Neural progenitor cell (in vitro differentiated cells): ENCODE data around the gene ABCC3. TPM values are rescaled to one million over a fixed set of nuclear protein-coding genes. Genes with fewer than 3 reads are reported as not detected.

Experiments used
- DNase-seq: peaks from one replicate; pipeline ENCODE4 v3.0.0-alpha.2; 2016; ENCODE audit warnings: low spot score
- H2AFZ ChIP-seq: fragments of 200-600 bp; sonication (generic); replicated peaks from 2 replicates; pipeline ENCODE4 v1.6.1; 2016; ENCODE audit warnings: antibody characterized with exemption
- H3F3A ChIP-seq: fragments of 200-600 bp; sonication (generic); 2 replicates; pipeline ENCODE4 v1.6.1; 2016; ENCODE audit warnings: antibody characterized with exemption, low read depth
- H3K27ac ChIP-seq: fragments of 200-600 bp; sonication (generic); 2 replicates; pipeline ENCODE4 v1.5.1; 2016; ENCODE audit warnings: mild to moderate bottlenecking
- H3K27me3 ChIP-seq: fragments of 200-600 bp; sonication (generic); 2 replicates; pipeline ENCODE4 v1.6.1; 2016; ENCODE audit warnings: mild to moderate bottlenecking, moderate library complexity
- H3K36me3 ChIP-seq: fragments of 200-600 bp; sonication (generic); 2 replicates; pipeline ENCODE4 v1.5.1; 2016
- H3K4me1 ChIP-seq: fragments of 200-600 bp; sonication (generic); 2 replicates; pipeline ENCODE4 v1.6.1; 2016; ENCODE audit warnings: mixed run types
- H3K4me2 ChIP-seq: fragments of 200-600 bp; sonication (generic); 2 replicates; pipeline ENCODE4 v1.6.1; 2016
- H3K4me3 ChIP-seq: fragments of 200-600 bp; sonication (generic); 2 replicates; pipeline ENCODE4 v1.5.1; 2016
- H3K79me2 ChIP-seq: fragments of 200-600 bp; sonication (generic); 2 replicates; pipeline ENCODE4 v1.6.1; 2016; ENCODE audit warnings: low read depth
- H3K9ac ChIP-seq: fragments of 200-600 bp; sonication (generic); 2 replicates; pipeline ENCODE4 v1.6.1; 2016
- H3K9me3 ChIP-seq: fragments of 200-600 bp; sonication (generic); 2 replicates; pipeline ENCODE4 v1.5.1; 2016; ENCODE audit warnings: low read depth
- H4K20me1 ChIP-seq: fragments of 200-600 bp; sonication (generic); 2 replicates; pipeline ENCODE4 v1.6.1; 2016; ENCODE audit warnings: low read depth
- H3K27ac Mint-ChIP-seq: 3 replicates; pipeline ENCODE4 v1.8.0; 2021; ENCODE audit warnings: mixed read lengths
- H3K27me3 Mint-ChIP-seq: 2 replicates; pipeline ENCODE4 v1.8.0; 2022; ENCODE audit warnings: low read depth, mild to moderate bottlenecking, inconsistent platforms, moderate library complexity, mixed read lengths; ENCODE audit not compliant: insufficient read depth
- H3K36me3 Mint-ChIP-seq: 3 replicates; pipeline ENCODE4 v1.8.0; 2021; ENCODE audit warnings: mixed read lengths
- H3K4me1 Mint-ChIP-seq: 3 replicates; pipeline ENCODE4 v1.8.0; 2021; ENCODE audit warnings: mixed read lengths
- H3K4me3 Mint-ChIP-seq: 3 replicates; pipeline ENCODE4 v1.8.0; 2021; ENCODE audit warnings: mild to moderate bottlenecking, moderate library complexity, mixed read lengths
- H3K9me3 Mint-ChIP-seq: 3 replicates; pipeline ENCODE4 v1.8.0; 2020; ENCODE audit warnings: mixed read lengths
- CTCF ChIP-seq: fragments of 200-600 bp; sonication (generic); IDR thresholded peaks from 2 replicates; pipeline ENCODE4 v1.5.1; 2017; ENCODE audit warnings: antibody characterized with exemption, mild to moderate bottlenecking
- EZH2 ChIP-seq: fragments of 200-600 bp; sonication (generic); IDR thresholded peaks from 2 replicates; pipeline ENCODE4 v1.6.1; 2017; ENCODE audit warnings: antibody characterized with exemption, mild to moderate bottlenecking, moderate library complexity
- EZH2phosphoT487 ChIP-seq: fragments of 200-600 bp; sonication (generic); IDR thresholded peaks from 2 replicates; pipeline ENCODE4 v1.6.1; 2017; ENCODE audit warnings: antibody characterized with exemption
- total RNA-seq: library from RNA; depleted of rRNA; stranded (reverse); fragments of >200 nt; gene quantifications from 2 replicates; pipeline ENCODE4 v1.2.3, GENCODE V29; 2015; ENCODE audit warnings: low replicate concordance

The ABCC3 gene
- total RNA-seq, 1 donor from 2014 or later: not detected

- Histone ChIP-seq H3F3A (peaks cover 6% of the 10 kb centered on the region), H3K9ac (no peak overlapping the region), H3K36me3 (no peaks in the 10 kb centered on the region), H3K4me2 (no peak overlapping the region), H3K9me3 (no peaks in the 10 kb centered on the region), H3K27ac (no peak overlapping the region), H2AFZ (no peak overlapping the region), H3K4me3 (no peak overlapping the region), H3K79me2 (no peaks in the 10 kb centered on the region), H4K20me1 (no peaks in the 10 kb centered on the region), H3K4me1 (peaks cover 14% of the 10 kb centered on the region), H3K27me3 (peaks cover 24% of the 10 kb centered on the region)
- Mint-ChIP-seq H3K4me3 (no peak overlapping the region), H3K36me3 (no peaks in the 10 kb centered on the region), H3K27ac (peak overlapping the region; percentile 37), H3K4me1 (peaks cover 20% of the 10 kb centered on the region), H3K9me3 (no peaks in the 10 kb centered on the region), H3K27me3 (peaks cover 18% of the 10 kb centered on the region)
- TF ChIP-seq EZH2: no peak
- TF ChIP-seq CTCF: no peak
- TF ChIP-seq EZH2phosphoT487: no peak
- no peak for DNase-seq
Measured at GRCh38 chr17:50640686-50641351, 6.1 kb downstream of the ABCC3 start.

- Histone ChIP-seq H2AFZ (no peak overlapping the region), H3K79me2 (no peaks in the 10 kb centered on the region), H3K27ac (no peak overlapping the region), H3K4me1 (peaks cover 14% of the 10 kb centered on the region), H3K27me3 (peaks cover 19% of the 10 kb centered on the region), H3K4me2 (no peak overlapping the region), H3K36me3 (no peaks in the 10 kb centered on the region), H3K9me3 (no peaks in the 10 kb centered on the region), H3K4me3 (no peak overlapping the region), H3K9ac (no peak overlapping the region), H4K20me1 (no peaks in the 10 kb centered on the region), H3F3A (peaks cover 6% of the 10 kb centered on the region)
- Mint-ChIP-seq H3K27me3 (peaks cover 17% of the 10 kb centered on the region), H3K36me3 (no peaks in the 10 kb centered on the region), H3K4me1 (peaks cover 20% of the 10 kb centered on the region), H3K27ac (peak overlapping the region; percentile 37), H3K9me3 (no peaks in the 10 kb centered on the region), H3K4me3 (no peak overlapping the region)
- no peak for TF ChIP-seq EZH2phosphoT487
- no peak for TF ChIP-seq EZH2
- TF ChIP-seq CTCF: no peak
- DNase-seq: no peak
Measured at GRCh38 chr17:50641357-50641756, 6.7 kb downstream of the ABCC3 start.

GRCh38 chr17:50642071-50642721 lies 7.5 kb downstream of the ABCC3 start:
- Histone ChIP-seq H3F3A (peaks cover 6% of the 10 kb centered on the region), H3K27me3 (peaks cover 11% of the 10 kb centered on the region), H2AFZ (no peak overlapping the region), H3K4me3 (no peak overlapping the region), H4K20me1 (no peaks in the 10 kb centered on the region), H3K36me3 (no peaks in the 10 kb centered on the region), H3K27ac (no peak overlapping the region), H3K4me2 (no peak overlapping the region), H3K9ac (no peak overlapping the region), H3K9me3 (no peaks in the 10 kb centered on the region), H3K4me1 (peaks cover 14% of the 10 kb centered on the region), H3K79me2 (no peaks in the 10 kb centered on the region)
- TF ChIP-seq EZH2 (no peak), EZH2phosphoT487 (no peak), CTCF (no peak)
- H3K4me1 Mint-ChIP-seq: peaks cover 17% of the 10 kb centered on the region
- peaks cover 13% of the 10 kb centered on the region for H3K27me3 Mint-ChIP-seq
- no peak for DNase-seq
- H3K4me3 Mint-ChIP-seq: no peak overlapping the region
- H3K27ac Mint-ChIP-seq: peak overlapping the region; percentile 31
- H3K9me3 Mint-ChIP-seq: no peaks in the 10 kb centered on the region
- H3K36me3 Mint-ChIP-seq: no peaks in the 10 kb centered on the region
